GM18498 (cell line): ENCODE measurements around the gene GRIK3.

Source experiments
- ATAC-seq: cut with Tn5 transposase; IDR thresholded peaks from one replicate; pipeline ENCODE4 v1.9.1; 2021; ENCODE audit warnings: mild to moderate bottlenecking, moderate library complexity; ENCODE audit not compliant: unreplicated experiment

Gene GRIK3

GRCh38 chr1:36796106-36796590 is 238.2 kb downstream of the GRIK3 start:
- ATAC-seq = no peak

GRCh38 chr1:36794460-36794859 is 239.9 kb downstream of the GRIK3 start:
- no peak for ATAC-seq

DNA sequence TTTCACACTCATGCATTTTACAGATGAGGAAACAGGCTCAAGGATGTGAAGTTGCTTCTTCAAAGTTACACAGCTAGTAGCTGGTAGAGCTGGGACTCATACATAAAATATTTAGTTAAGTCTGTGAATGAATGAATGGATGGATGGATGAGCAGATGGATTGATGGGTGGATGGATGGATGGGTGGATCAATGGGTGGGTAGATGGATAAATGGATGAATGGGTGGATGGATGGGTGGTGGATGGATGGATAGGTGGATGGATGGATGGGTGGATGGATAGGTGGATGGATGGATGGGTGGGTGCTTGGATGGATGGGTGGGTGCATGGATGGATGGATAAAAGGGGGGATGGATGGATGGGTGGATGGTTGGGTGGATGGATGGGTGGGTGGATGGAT is 240.9 kb downstream of the GRIK3 start:
- ATAC-seq = no peak

GRCh38 chr1:36792292-36792691 is 242.0 kb downstream of the GRIK3 start:
- no peak for ATAC-seq

- no peak for ATAC-seq
Measured at GRCh38 chr1:36790191-36790590, 244.1 kb downstream of the GRIK3 start.

GRCh38 chr1:36789535-36789934 is 244.8 kb downstream of the GRIK3 start:
- ATAC-seq = no peak

DNA sequence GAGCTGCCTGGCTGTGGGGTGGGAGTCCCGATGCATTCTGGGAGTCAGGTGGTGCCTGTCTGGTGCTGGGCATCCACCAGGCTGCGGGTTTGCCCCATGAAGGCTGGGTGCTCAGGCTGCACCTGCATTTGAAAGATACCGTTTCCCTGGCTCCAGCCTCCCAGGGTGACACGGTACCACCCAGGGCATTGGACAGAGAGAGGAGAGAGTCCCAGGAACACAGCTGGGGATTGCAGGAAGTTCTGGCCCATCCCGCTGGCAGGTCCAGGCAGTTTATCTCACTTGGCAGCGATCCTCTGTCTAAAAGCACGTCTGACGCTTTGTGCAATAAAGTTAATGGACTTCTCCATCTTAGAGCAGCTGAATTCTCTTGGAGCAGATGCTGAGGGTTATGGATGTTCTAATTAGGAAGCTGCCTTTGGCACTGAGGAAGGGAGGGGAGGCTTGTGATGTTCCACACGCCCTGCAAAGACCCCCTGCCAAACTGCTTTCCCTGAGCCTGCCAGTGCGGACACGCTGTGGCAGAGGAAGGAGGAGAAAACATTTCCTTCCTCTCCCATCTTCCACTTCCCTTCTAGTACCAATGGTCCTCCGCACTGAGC is 246.9 kb downstream of the GRIK3 start:
- ATAC-seq = no peak

DNA sequence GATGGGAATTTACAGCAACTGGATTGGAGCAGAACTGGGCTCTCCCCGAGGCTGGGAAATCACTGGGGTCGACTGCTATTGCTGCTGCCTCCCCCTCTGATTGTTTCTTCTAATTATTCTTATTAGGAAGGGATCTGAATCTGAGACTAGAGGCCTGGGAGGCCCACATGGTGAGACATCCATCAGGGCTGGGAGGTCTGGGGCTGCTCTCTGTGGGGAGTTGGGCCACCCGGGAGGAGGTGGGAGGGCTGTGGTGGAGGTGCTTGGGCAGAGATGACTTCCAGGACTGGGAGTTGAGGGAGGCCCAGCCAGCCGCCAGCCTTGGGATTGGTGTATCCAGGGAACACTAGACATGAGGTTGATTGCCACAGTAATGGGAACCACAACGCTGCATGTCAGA is 247.9 kb downstream of the GRIK3 start:
- no peak for ATAC-seq

GRCh38 chr1:36784147-36784859 is 250.0 kb downstream of the GRIK3 start:
- no peak for ATAC-seq

DNA sequence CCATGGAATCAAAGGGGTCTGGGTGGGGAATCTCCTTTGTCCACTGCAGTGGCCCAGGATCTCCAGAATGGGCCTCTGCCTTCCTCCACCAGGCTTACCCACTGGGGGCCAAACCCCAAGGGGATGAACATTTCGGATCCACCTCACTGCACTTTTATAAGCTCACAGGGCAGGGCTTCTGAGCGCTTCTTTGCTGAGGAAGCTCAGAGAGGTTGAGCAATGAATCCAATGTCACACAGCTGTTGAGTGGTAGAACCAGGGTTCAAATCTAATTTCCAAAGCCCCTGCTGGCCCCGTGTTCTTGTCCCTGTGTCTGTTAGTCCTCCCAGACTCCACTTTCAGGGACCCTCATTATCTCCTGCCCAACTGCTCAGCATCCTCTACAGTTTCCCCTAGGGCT is 250.8 kb downstream of the GRIK3 start:
- ATAC-seq = no peak

- ATAC-seq = no peak
Measured at GRCh38 chr1:36782785-36783184, 251.5 kb downstream of the GRIK3 start.

- ATAC-seq = no peak
Measured at GRCh38 chr1:36782085-36782484, 252.2 kb downstream of the GRIK3 start.

GRCh38 chr1:36781098-36781497 is 253.2 kb downstream of the GRIK3 start:
- no peak for ATAC-seq

- no peak for ATAC-seq
Measured at GRCh38 chr1:36778740-36779139, 255.6 kb downstream of the GRIK3 start.

DNA sequence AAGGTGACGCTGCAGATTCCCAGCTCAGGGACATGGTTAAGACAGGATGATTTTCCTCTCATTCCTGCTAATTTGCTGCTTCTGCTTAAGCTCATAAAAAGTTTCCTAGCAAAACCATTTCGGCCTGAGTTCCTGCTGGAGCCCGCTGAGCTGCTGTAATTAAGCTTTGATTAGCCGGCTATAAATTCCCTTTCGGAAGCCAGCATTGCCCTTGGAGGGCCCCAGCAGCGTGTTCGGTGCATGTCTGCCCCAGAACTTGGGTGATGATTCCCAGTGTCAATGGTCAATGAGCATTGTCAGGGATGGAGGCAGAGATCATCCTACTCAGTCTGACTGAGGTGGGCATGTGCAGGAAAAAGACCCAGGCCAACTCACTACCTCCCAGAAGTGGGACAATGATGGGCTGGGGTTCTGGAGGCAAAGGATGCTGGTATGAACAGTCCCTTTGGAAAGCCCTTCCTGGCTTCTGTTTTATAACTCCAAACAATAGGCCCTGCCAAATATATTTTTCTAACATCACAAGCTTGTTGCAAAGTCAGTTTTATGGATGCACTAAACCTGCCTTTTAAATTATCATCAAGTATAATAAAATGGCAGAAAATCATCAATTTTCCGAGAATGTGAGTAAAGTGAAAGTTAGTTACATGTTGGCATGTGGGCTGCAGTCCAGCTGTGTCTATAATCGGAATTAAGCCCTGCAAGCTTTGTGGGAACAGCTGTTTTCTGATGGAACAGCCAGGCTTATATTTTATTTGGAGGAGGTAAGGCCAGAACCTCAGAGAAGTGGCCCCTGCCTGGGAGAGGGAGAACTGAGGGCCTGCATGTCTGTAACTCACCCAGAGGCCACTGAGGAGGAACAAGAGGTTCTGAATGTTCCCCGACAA is 257.1 kb downstream of the GRIK3 start:
- ATAC-seq = no peak

DNA sequence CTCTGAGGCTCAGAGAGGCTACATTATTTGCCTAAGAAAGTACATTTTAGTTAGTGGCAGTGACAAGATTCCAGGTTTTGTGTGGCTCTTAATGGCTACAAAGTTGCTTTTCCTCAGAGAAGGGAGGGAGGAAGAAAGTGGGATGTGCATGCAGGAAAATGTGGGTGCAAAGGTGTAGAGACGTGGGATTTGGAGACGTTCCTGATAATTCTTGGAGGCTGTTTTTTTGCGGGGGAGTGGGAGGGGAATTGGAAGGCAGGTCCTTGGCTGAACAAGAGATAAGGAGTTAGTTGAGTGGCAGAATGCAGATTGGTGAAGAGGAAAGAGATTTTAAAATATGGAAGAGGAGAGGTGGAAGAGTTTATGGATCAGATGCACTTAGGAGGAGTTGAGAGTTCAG is 258.1 kb downstream of the GRIK3 start:
- no peak for ATAC-seq

DNA sequence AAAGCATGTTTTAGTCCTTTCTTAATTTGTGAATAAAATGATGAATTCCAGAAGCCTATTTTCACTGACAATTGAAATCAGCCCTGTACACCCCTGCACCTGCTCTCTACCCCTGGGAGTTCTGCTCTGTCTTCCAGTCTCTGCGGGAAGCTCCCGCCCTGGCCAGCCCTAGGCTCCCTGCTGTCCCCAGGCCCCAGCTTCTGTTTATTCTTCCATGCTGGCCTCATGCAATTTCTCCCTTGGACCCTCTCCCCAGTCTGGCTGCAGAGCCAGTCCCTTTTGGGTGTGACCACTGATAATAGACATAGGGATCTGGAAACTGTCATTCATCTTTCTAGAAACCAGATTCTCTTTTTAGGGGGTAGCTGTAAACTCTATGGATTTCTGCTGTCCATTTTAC is 258.6 kb downstream of the GRIK3 start:
- no peak for ATAC-seq

GRCh38 chr1:36773827-36774541 is 260.3 kb downstream of the GRIK3 start:
- ATAC-seq = no peak

DNA sequence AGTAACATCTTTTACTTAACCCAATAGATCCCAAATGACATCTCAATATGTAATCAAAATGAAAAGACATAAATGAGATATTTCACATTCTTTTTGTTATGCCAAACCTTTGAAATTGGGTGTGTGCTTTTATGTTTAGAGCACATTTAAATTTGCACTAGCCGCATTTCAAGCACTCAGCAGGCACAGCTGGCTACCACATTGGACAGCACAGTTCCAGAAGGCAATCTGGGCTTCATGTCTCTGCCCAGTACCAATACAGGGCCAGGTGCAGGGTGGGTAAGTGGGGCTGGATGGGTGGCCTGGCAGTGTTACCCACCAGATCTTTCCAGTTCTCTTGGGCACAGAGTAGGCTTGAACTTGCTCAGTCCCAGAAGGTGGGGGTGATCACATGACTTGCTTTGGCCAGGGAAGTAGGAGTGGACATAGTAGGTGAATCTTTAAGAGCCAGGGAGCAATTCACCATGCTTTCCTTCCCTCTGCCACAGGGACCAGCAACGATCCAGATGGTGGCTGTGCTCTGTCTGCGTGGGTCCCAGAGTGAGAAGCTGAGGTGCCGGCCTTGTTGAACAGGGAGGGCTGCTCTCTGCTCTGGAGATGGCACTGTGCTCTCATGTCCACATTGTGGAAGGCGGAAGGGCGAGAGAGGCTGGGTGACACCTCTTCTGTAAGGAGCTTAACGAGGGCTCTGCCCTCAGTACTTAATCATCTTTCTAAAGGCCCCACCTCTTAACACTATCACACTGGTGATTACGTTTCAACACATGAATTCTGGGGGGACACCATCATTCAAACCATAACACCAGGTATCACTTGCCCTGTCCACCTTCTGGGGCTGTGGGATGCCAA is 261.4 kb downstream of the GRIK3 start:
- ATAC-seq = no peak

DNA sequence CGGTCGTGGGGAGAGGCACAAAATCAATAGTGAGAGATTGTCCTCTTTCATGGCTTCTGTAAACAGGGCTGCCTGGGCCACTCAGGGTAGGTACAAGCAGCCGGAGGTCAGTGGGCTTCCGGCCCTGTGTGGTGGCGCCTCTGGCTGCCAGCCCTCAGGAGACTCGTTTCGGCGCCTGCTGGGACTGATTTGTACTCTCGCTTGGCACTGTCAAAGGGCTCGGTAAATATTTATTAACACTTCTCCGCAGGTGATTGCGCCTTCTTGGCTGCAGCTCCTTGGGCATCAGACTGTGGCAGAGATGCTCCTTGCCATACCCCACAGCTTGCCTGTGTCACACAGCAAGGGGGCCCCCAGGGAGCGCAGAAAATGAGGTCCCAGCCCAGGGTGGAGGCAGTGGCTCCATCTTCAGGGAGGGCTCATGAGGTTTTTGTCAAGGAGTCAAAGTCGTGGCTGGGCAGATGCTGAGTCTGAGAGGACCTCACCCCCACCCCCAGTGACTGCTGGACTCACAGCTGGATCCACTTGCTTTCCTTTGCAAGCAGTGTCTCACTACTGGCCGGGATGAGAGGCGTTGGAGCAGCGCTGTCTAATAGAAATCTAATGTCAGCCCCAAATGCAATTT is 262.5 kb downstream of the GRIK3 start:
- no peak for ATAC-seq
